HG03571 (cell line): ENCODE data around the gene ADGRG1.

ENCODE experiments used
- ATAC-seq: cut with Tn5 transposase; IDR thresholded peaks from one replicate; pipeline ENCODE4 v1.9.1; 2021; ENCODE audit not compliant: unreplicated experiment

The ADGRG1 gene

DNA sequence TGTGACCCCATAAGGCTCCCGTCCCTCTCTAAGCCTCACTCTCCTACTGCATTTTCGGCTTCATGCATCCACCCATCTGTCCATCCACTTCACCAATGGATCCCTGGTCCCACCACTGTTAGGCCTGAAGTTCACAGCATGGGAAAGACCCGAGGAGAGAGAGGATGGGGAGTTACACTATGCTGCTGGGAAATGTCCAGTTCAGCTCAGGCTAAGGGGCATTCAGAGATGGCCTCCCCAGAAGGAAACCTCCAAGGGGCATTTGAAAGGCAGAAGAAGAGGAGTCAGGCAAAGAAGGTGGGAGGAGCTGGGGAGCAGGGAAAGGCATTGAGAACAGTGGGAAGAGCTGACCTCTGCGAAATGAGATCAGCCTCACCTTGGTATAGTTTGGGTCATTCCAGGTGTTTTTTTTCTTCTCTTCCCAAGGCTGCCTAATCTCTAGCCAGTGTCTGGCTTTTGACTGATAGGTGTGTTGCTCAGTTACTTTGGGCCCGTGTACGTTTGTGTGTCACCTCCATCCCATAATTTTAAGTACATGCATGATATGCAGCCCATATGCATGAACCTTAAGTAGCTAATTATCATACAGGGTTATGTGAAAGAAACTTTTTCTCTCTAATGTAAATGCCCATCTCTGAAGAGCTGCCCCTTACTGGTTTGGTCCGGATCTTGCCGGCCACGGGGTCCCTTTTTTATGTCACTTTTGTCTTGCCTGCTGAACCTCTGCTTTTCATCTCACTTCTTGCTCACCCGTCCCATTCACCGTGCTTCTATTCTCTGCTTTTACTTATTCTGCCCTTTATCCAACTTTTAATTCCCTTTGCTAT lies 54.6 kb downstream of the ADGRG1 start:
- no peak for ATAC-seq

DNA sequence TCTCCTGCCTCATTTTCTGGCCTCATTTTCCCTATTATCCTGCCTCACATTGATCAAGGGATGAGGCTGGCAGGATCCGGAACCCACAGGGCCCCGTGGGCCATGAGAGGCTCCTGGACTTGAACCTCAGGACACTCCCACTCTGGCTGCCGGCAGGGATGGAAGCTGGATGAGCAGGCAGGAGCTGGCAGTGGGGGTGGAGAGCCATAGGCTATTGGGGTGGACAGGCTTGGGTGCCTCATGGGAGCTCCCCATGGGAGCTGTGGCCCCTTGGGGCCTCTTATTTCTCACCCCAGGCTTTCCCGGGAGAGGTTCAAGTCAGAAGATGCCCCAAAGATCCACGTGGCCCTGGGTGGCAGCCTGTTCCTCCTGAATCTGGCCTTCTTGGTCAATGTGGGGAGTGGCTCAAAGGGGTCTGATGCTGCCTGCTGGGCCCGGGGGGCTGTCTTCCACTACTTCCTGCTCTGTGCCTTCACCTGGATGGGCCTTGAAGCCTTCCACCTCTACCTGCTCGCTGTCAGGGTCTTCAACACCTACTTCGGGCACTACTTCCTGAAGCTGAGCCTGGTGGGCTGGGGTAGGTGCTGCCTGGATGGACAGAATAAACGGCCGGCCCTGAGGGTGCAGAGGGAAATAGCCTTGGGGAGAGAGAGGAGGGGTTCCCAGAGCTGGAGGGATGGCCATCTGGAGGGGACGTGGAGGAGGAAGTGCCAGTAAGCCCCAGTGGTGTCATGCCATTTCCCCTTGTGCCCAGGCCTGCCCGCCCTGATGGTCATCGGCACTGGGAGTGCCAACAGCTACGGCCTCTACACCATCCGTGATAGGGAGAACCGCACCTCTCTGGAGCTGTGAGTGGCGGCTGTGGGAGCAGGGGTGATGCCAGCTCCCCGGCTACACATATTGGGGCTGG lies 55.5 kb downstream of the ADGRG1 start:
- no peak for ATAC-seq

DNA sequence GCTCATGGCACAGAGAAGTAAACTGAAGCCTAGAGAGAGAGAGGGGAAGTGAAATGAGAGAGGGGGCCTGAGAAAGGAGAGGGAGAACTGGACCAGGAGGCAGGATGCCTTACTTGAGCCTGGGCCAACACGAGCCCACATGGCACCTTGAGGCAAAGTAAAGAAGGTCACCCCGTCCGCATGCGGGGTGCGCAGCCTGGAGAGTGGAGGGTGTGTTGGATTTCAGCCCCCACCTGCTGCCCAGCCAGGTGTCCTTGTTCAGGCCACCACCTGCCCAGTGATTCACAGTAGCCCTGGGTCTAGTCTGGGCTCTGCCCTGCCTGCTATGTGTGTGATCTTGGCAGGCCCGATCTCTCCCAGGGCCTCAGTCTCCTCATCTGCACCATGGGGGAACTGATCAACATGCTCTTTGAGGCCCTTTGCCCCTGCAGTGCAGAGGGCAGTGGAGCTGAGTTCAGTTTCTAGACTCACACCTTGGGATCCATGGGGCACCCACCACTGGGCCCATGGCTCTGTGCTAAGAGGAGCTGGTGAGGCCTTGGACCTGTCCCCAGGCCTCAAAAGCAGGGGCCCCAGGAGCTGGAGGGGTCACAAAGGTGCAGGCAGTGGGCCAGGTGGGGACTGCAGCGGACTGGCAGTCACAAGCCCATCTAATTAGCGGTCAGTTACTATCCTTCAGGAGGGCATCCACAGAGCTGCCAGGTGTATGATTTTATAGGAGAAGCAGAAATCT lies 56.4 kb downstream of the ADGRG1 start:
- no peak for ATAC-seq

DNA sequence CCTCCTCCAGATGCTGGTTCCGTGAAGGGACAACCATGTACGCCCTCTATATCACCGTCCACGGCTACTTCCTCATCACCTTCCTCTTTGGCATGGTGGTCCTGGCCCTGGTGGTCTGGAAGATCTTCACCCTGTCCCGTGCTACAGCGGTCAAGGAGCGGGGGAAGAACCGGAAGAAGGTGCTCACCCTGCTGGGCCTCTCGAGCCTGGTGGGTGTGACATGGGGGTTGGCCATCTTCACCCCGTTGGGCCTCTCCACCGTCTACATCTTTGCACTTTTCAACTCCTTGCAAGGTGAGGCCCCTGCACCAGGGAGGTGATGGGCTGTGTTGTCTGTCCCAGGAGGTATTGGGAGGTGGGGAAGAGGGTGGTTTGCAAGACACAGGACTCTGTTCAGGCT lies 57.2 kb downstream of the ADGRG1 start:
- no peak for ATAC-seq

DNA sequence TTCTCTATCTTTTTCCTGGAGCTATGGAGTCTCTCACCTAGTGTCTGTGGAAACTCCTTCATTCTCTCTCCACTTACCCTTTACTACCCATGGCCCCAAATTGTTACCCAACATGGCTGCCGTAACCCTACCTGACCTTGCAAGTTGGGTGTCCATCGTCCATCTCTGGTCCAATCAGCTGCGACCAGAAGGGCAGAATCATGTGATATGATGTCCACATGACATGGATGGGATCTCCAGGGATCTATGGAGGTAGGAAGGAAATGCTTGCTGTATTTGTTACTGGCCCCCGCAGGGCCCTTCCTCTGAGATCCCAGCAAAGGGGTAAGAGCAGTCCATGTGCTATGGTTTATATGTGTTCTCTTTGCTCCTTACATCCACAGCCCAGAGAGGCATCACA lies 58.1 kb downstream of the ADGRG1 start:
- ATAC-seq, result no peak

DNA sequence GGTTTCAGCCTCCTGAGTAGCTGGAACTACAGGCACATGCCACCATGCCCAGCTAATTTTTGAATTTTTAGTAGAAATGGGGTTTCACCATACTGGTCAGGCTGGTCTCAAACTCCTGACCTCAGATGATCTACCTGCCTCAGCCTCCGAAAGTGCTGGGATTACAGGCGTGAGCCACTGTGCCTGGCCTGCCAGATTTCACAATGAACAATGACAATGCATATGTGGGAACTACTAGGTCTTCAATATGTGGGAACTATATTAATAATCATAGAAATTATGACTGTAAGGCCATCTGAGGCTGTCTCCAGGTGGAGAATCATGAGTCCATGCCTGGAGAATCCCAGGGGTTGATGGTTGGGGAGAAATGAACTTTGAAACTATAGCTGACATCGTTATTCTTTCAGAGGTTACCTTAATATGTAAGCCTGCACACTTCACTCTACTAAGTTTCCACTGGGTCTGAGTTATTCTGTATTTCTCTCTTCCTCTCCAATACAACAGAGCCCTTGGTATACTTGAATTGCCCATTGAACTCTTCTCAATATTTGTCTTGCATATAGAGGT lies 59.0 kb downstream of the ADGRG1 start:
- ATAC-seq, result no peak

DNA sequence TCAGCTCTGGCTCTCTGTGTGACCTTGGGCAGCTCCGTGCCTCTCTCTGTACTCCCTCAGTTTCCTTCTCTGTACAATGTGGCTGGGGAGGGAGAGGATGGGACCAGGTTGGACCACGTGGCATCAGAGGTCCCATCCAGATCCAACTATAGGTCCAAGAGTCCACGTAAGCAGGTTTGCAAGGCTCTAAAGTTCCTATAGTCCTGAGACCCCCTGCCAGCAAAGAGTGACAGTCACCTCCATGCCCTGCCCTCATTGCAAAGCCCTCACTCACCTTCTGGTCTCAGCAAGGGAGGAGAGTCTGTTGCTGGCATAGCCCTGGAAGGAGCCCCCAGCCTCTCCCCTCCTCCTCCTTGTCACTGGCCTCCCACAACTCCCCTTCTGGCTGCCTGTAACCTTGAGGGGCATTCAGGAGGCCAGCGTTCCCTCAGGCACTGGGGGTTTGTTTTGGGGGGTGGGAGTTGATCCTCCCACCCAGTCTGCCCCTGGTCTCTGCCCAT lies 60.1 kb downstream of the ADGRG1 start:
- no peak for ATAC-seq

DNA sequence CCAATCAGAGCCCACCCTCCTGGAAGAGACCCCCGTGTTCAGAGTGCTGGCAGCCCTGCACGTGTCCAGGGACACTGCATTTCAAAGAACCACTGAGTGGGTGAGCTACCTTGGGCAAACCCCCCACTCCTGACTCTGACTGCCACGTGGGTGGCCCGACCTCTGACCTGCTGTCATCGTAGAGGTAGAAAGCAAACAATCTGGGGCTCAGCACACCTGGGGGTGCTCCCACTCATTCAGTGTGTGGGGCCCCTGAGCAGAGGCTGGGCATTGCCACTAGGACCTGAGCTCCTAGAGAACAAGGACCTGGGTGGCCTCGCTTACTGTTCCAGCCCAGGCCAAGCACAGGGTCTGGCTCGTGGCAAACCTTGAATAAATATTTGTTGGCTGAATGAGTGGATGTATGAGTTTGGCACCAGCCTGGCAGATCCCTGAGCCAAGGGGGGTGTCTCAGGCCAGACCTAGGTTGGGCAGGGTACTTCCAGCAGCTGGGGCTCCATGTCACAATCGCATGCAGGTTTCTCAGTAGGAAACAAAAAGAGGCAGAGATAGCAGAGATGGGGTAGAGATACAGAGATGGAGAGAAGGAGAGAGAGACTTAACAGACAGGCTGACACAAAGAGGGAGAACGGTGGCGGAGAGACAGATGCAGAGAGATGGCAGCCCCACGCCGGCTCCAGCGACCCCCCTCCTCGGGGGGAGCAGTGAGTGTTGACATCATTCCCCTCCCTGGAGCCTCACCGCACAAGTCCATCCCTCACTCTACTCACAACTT lies 60.7 kb downstream of the ADGRG1 start:
- ATAC-seq, result no peak

DNA sequence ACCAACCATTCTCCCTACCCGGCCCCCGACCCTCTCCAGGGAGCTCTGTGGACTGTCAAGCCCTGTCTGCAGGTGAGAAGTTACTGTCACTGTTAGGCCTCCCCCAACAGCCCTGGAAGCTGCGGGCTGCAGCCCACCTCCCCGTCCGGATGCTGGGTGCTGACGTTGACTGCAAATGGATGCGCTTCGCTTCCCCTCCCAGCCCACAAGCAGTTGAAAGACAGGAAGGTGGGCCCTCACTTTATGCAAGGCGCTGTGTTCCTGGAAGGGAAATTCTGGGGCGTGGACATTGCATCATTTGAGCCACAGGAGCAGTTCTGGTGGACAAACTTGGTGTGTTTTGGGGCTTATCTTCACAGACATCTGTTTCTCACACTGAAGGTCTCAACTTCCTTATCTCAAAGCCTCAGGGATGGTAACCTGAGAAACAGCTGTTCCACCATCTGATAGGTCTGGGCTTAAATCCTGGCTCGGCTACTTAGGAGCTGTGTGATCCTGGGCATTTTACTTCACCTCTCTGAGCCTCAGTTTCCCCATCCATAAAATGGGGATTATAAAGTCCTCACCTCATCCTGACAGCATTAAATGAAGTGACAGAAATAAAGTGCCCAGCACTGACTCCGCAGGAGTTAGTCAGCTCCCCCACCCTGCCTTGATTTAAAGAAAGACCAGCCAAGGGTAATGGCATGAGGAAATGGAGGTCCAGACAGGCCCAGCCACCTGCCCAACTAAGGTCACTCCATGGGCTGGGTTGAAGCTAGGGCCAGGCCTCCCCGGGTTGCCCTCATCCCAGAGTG lies 61.5 kb downstream of the ADGRG1 start:
- no peak for ATAC-seq

DNA sequence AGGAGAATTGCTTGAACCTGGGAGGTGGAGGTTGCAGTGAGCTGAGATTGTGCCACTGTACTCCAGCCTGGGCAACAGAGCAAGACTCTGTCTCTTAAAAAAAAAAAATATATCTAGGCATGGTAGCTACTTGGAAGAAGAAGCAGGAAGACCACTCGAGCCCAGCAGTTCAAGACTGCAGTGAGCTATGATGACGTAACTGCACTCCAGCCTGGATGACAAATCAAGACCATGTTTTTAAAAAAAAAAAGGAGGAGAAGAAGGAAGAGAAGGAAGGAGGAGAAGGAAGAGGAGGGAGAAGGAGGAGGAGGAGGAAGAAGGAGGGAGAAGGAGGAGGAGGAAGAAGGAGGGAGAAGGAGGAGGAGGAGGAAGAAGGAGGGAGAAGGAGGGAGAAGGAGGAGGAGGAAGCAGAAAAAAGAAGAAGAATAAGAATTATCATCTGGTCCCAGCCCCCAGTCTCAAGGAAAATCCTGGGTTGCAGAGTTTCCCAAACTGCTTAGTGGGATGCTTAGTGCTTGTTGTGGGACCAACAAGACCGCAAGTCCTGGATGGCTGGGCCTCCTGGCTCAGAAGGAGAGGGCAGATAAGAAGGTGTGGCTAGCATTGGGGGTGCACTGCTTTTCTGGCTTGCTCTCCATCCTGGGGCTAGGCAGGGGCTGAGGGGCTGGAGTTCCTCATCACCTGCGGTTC lies 62.5 kb downstream of the ADGRG1 start:
- ATAC-seq, result no peak

DNA sequence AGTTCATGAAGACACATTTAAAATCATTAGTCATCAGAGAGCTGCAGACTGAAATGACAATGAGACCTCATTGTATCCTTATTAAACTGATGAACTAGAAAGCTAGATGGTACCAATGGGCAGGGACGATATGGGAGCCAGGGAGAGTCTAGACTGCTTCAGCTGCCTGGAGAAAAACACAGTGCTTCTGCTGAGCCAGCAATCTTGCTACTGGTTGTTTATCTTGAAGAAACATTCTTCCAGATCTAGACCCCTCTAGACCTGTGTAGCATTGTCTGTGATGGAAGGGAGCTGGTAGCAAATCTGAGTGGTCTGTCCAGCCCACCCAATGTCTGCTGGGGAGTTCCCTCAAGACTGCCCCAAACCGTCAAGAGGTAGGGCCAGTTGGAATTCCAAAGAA lies 64.2 kb downstream of the ADGRG1 start:
- ATAC-seq, result no peak

DNA sequence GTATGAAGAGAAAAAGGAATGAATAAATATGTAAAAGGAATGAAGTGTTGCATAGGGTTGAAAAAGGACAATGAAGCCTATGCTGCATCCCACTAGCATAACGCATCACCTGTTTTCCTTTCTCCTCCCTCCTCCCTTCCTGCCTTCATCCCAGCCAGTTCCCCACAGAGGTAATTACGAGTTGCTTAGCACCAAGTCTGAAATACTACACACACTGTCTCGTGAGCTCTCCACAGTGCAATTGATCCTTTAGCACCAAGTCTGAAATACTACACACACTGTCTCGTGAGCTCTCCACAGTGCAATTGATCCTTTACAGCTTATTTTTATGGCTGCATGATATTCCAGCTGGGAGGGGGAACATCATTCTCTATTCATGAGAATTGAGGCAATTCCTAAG lies 65.1 kb downstream of the ADGRG1 start:
- no peak for ATAC-seq

DNA sequence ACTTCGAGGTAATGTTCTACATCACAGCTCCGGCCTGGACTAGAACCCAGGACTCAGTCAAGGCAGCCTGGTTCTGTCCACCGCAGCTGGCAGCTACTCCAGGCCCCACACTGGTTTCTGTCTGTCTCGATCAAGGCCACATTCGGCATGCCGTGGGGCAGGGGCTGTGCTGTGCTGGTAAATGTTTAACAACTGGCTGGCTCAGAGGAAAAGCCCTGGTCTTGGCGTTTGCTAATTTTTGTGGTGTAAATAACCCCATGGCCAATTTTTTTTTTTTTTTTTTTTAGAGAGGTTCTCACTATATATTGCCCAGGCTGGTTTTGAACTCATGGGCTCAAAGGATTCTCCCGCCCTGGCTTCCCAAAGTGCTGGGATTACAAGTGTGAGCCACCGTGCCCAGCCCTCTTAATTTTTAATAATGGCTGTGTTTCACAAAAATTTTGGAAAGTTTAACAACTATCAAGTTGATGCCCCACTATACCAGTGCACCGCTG lies 65.8 kb downstream of the ADGRG1 start:
- ATAC-seq, result no peak

DNA sequence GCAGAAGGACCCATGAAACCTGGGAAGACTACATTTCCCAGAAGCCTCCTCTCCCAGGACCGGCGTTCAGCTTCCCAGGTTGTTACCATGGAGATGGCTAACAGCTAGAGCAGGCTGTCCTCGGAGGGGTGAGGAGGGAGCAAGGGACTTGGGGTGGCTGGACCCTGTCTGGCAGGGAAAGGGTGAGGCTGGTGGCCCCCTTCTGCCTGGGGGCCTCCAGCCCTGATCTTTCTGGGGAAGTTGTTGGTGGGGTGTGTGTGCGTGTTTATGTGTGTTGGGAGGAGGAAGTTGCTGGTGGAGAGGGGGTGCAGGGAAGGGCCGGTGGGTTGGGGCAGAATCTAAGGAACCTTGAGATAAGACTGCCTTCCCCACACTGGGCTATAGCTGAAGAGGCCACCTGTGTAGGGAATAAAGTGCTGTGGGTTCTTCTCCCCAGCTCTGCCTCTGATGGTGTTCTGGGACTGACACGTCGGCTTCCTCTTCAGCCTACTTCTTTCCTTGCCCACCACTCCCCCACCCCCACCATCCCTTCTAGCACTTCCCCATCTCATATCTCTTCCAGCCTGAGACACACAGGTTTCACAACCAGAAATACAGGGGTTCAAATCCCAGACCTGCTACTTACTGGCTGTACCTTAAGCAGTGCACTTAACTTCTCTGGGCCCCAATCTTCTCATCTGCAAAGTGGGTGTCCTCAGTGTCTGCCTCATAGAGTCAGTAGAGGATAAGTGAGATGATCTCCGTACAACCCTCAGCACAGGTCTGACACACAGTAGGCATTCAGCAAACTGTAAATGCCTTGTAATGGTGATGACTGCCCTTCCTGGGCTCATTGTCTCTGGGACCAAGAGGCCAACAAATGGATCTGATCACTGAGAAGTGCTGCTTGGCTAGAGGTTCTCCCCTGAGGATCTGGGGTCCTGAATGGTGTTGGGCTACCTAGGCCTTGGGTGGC lies 66.6 kb downstream of the ADGRG1 start, which contains the start of gene DRC7:
DRC7 (plus strand) TSS at position 82 of the 955 bp plus-strand sequence. CDS start 3,144 bp downstream, outside the sequence.
- no peak for ATAC-seq

DNA sequence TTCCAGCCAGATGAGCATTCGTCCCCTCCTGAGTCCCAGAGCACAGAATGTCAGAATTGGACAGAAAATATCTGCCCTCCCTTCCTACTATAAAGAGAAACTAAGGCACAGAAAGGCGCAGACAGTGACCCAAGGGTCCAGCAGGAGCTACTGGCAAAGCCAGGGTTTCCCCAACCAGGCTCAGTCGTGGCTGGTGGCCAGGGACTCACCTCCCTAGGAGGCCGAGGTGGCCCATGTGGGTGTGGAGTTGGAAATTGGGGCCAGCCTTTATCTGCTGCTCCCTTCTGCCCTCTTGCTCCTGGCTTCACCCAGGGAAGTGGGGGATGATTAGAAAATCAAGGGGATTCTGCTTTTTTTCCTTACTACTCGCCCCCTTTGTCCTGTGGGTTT lies 67.2 kb downstream of the ADGRG1 start:
- ATAC-seq, result no peak

DNA sequence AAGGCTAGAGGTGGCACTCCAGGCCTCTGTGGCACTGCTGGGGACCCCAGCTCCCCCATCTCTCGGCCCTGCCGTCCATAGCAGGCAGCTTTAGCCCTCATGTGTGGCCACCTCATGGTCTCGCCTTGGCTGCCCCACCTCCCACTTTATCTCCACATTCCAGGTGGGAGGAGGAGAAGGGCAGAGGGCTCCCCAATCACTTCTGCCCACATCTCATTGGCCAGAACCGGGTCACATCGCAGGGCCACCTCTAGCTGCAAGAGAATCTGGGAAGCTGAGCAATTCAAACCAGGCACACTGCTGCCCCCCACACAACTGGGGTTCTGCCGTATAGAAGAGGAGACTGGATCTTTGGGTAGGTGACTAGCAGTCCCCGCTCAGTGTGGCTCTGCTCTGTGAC lies 67.8 kb downstream of the ADGRG1 start:
- no peak for ATAC-seq

DNA sequence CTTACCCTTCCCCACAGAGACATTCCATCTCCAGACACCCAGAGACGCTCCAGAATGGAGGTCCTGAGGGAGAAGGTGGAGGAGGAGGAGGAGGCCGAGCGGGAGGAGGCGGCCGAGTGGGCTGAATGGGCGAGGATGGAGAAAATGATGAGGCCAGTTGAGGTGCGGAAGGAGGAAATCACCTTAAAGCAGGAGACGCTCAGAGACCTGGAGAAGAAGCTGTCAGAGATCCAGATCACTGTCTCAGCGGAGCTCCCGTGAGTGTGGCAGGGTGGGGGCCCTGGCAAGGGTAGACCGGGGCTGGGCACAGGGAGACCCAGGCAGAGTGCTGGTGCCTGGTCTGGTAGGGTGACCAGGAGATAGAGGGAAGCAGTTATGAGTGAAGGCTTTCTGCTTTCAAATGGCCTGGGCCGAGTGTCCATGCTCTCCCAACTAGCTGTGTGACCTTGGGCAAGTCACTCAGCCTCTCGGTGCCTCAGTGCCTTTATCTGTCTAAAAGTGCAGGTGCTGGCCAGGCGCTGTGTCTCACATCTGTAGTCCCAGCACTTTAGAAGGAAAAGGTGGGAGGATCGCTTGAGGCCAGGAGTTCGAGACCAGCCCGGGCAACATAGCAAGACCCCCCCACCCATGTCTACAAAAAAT lies 69.6 kb downstream of the ADGRG1 start:
- ATAC-seq, result no peak
